MCF 10A (cell line): ENCODE results near the gene RPGRIP1L. TPM values are rescaled to one million over a fixed set of nuclear protein-coding genes. Genes with fewer than 3 reads are reported as not detected.

Source experiments
- BruUV-seq: library from RNA; stranded (reverse); fragments of 400-500 nt; replicated peaks from 2 replicates; lab custom pipeline; 2021; lab: Mats Ljungman, UMichigan
- CTCF ChIA-PET: fragments of 300-600 bp; sonication (Branson Sonifier 250); formaldehyde crosslinking; extraction: SDS; loops from one replicate; lab custom pipeline; 2021; ENCODE audit warnings: antibody characterized with exemption, inconsistent platforms; lab: Yijun Ruan, JAX
- POLR2A ChIA-PET: fragments of 300-600, 350-650 bp; sonication (Branson Sonifier 250); formaldehyde crosslinking; extraction: SDS; loops from one replicate; lab custom pipeline; 2020; ENCODE audit warnings: antibody characterized with exemption, inconsistent platforms; lab: Yijun Ruan, JAX
- DNase-seq: peaks from one replicate; pipeline ENCODE4 v3.0.0-alpha.2; 2018; ENCODE audit not compliant: unreplicated experiment
- H3K27ac Mint-ChIP-seq: one replicate; pipeline ENCODE4 v1.8.0; 2022; ENCODE audit warnings: mild to moderate bottlenecking, low read depth, mixed read lengths; ENCODE audit not compliant: unreplicated experiment
- H3K27me3 Mint-ChIP-seq: one replicate; pipeline ENCODE4 v1.8.0; 2022; ENCODE audit warnings: mixed read lengths; ENCODE audit not compliant: insufficient read depth, unreplicated experiment
- H3K36me3 Mint-ChIP-seq: one replicate; pipeline ENCODE4 v1.8.0; 2022; ENCODE audit warnings: mild to moderate bottlenecking, moderate library complexity, mixed read lengths; ENCODE audit not compliant: insufficient read depth, unreplicated experiment
- H3K4me1 Mint-ChIP-seq: one replicate; pipeline ENCODE4 v1.8.0; 2022; ENCODE audit warnings: mixed read lengths; ENCODE audit not compliant: insufficient read depth, unreplicated experiment
- H3K4me3 Mint-ChIP-seq: one replicate; pipeline ENCODE4 v1.8.0; 2022; ENCODE audit warnings: mild to moderate bottlenecking, moderate library complexity, mixed read lengths; ENCODE audit not compliant: unreplicated experiment
- H3K9me3 Mint-ChIP-seq: one replicate; pipeline ENCODE4 v1.8.0; 2022; ENCODE audit warnings: mixed read lengths; ENCODE audit not compliant: unreplicated experiment
- CTCF ChIP-seq: fragments of 200-600 bp; IDR thresholded peaks from one replicate; pipeline ENCODE4 v1.8.0; 2022; ENCODE audit warnings: antibody characterized with exemption, mild to moderate bottlenecking; ENCODE audit not compliant: unreplicated experiment
- intact Hi-C: fragments of 100-400 bp; cut with micrococcal nuclease; formaldehyde crosslinking; loops from 2 replicates; pipeline ENCODE4 v1.14.1; 2022
- total RNA-seq: library from RNA; stranded (reverse); gene quantifications from 2 replicates; pipeline ENCODE4 v1.2.3, GENCODE V29; 2022

Gene RPGRIP1L
- total RNA-seq, 1 experiment from 2014 or later: 13.4 TPM

- Mint-ChIP-seq H3K9me3 (peaks cover 7% of the 10 kb centered on the region), H3K36me3 (no peaks in the 10 kb centered on the region), H3K27ac (peak overlapping the region; percentile 61), H3K27me3 (no peaks in the 10 kb centered on the region), H3K4me3 (no peak overlapping the region), H3K4me1 (peaks cover 36% of the 10 kb centered on the region)
- intact Hi-C loops: no loop called here
- no peak for TF ChIP-seq CTCF
- CTCF ChIA-PET: interaction anchor here (0.6 to 1.5 kb wide), 6 partner anchors 8 to 1177 kb away, joined by 3 to 6 read pairs (median 3); no protein-coding TSS in a partner anchor
- POLR2A ChIA-PET: interaction anchor here (0.6 to 6.6 kb wide), 11 partner anchors 10 to 420 kb away, joined by 3 to 64 read pairs (median 5); partner anchors contain the start of genes FTO and RPGRIP1L
- peak; percentile 38 for DNase-seq
- no TSS peak for BruUV-seq
Observed at GRCh38 chr16:53745753-53746266, 42.2 kb upstream of the RPGRIP1L start.

- TF ChIP-seq CTCF: no peak
- no peaks in the 10 kb centered on the region for H3K27me3 Mint-ChIP-seq
- peak overlapping the region; percentile 61 for H3K27ac Mint-ChIP-seq
- H3K36me3 Mint-ChIP-seq: no peaks in the 10 kb centered on the region
- H3K4me1 Mint-ChIP-seq: peaks cover 36% of the 10 kb centered on the region
- ChIA-PET POLR2A (interaction anchor here (0.7 to 6.6 kb wide), 10 partner anchors 10 to 1185 kb away, joined by 3 to 64 read pairs (median 4); partner anchors contain the start of genes FTO and RPGRIP1L), CTCF (interaction anchor here (0.6 to 1.5 kb wide), 8 partner anchors 8 to 1586 kb away, joined by 3 to 6 read pairs (median 4); no protein-coding TSS in a partner anchor)
- peak overlapping the region; percentile 58 for H3K4me3 Mint-ChIP-seq
- no TSS peak for BruUV-seq
- peaks cover 7% of the 10 kb centered on the region for H3K9me3 Mint-ChIP-seq
- DNase-seq: peak; percentile 60
- intact Hi-C loops: no loop called here
Observed at GRCh38 chr16:53745086-53745485, 41.4 kb upstream of the RPGRIP1L start.

- no peaks in the 10 kb centered on the region for H3K36me3 Mint-ChIP-seq
- no peaks in the 10 kb centered on the region for H3K27me3 Mint-ChIP-seq
- H3K4me3 Mint-ChIP-seq: no peak overlapping the region
- no TSS peak for BruUV-seq
- peak overlapping the region; percentile 61 for H3K27ac Mint-ChIP-seq
- H3K9me3 Mint-ChIP-seq: peaks cover 7% of the 10 kb centered on the region
- no peak for DNase-seq
- no peak for TF ChIP-seq CTCF
- ChIA-PET CTCF (interaction anchor here (0.6 to 2.9 kb wide), 13 partner anchors 9 to 1587 kb away, joined by 3 to 14 read pairs (median 3); partner anchors contain the start of gene FTO), POLR2A (interaction anchor here (0.7 to 6.6 kb wide), 9 partner anchors 9 to 1185 kb away, joined by 3 to 64 read pairs (median 5); partner anchors contain the start of genes FTO and RPGRIP1L)
- H3K4me1 Mint-ChIP-seq: peaks cover 36% of the 10 kb centered on the region
- intact Hi-C loops: no loop called here
Observed at GRCh38 chr16:53744449-53744848, 40.8 kb upstream of the RPGRIP1L start.

DNA sequence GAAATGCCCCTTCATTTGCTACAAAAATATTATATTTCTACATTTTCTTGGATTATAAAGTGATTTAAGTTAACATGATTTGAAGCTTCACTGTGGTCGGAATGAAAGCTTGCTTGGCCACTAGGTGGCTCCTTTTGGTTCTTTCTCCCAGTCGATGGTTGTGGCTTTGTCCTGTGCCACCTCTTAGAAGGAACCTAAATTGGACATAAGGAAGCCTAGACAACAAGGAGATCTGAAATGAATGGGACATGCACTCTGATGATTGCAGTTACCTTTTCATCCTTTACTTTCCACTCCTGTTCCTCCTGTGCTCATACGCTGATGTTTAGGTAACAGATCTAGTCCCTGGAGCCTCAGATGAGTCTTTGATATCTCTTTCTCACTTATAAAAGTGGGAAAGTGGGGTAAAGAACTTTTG, 39.5 kb upstream of the RPGRIP1L start:
- peak; percentile 55 for TF ChIP-seq CTCF
- peaks cover 36% of the 10 kb centered on the region for H3K4me1 Mint-ChIP-seq
- H3K4me3 Mint-ChIP-seq: no peak overlapping the region
- POLR2A ChIA-PET: interaction anchor here (0.8 to 6.6 kb wide), 6 partner anchors 12 to 39 kb away, joined by 3 to 64 read pairs (median 12); partner anchors contain the start of genes FTO and RPGRIP1L
- CTCF ChIA-PET: interaction anchor here (0.7 to 2.9 kb wide), 19 partner anchors 9 to 458 kb away, joined by 3 to 27 read pairs (median 4); partner anchors contain the start of gene FTO
- DNase-seq: peak; percentile 66
- H3K9me3 Mint-ChIP-seq: peaks cover 7% of the 10 kb centered on the region
- H3K27ac Mint-ChIP-seq: peak overlapping the region; percentile 33
- intact Hi-C loops: no loop called here
- no peaks in the 10 kb centered on the region for H3K36me3 Mint-ChIP-seq
- no peaks in the 10 kb centered on the region for H3K27me3 Mint-ChIP-seq
- no TSS peak for BruUV-seq
